H9 (cell line): Measurements from ENCODE around the gene GPR141. TPM values are rescaled to one million over a fixed set of nuclear protein-coding genes. Genes with fewer than 3 reads are reported as not detected.

Experiments
- DNase-seq: peaks from one replicate; pipeline ENCODE4 v3.0.0-alpha.2; 2017
- H2AFZ ChIP-seq: one replicate; pipeline ENCODE4 v1.6.1; 2013; ENCODE audit warnings: mild to moderate bottlenecking, low read length, control low read depth, moderate library complexity
- H2AK5ac ChIP-seq: 2 replicates; pipeline ENCODE4 v1.6.1; 2013; ENCODE audit warnings: low read length, control low read depth, mixed read lengths; ENCODE audit not compliant: insufficient read length
- H2BK120ac ChIP-seq: one replicate; pipeline ENCODE4 v1.6.1; 2013; ENCODE audit warnings: low read depth, mild to moderate bottlenecking, low read length, control low read depth, inconsistent platforms; ENCODE audit not compliant: poor library complexity, severe bottlenecking
- H2BK12ac ChIP-seq: 2 replicates; pipeline ENCODE4 v1.6.1; 2013; ENCODE audit warnings: low read length, control low read depth, mixed read lengths, low read depth; ENCODE audit not compliant: insufficient read length
- H2BK15ac ChIP-seq: 2 replicates; pipeline ENCODE4 v1.6.1; 2013; ENCODE audit warnings: low read depth, low read length, control low read depth
- H2BK20ac ChIP-seq: one replicate; pipeline ENCODE4 v1.6.1; 2013; ENCODE audit warnings: low read depth, mild to moderate bottlenecking, low read length, control low read depth, inconsistent platforms; ENCODE audit not compliant: poor library complexity, severe bottlenecking
- H2BK5ac ChIP-seq: 2 replicates; pipeline ENCODE4 v1.6.1; 2013; ENCODE audit warnings: low read length, control low read depth, mixed read lengths; ENCODE audit not compliant: insufficient read length
- H3K14ac ChIP-seq: 2 replicates; pipeline ENCODE4 v1.6.1; 2013; ENCODE audit warnings: low read length, control low read depth; ENCODE audit not compliant: insufficient read depth
- H3K18ac ChIP-seq: 2 replicates; pipeline ENCODE4 v1.6.1; 2013; ENCODE audit warnings: low read depth, mild to moderate bottlenecking, mixed read lengths, low read length, control low read depth; ENCODE audit not compliant: insufficient read length
- H3K23ac ChIP-seq: 2 replicates; pipeline ENCODE4 v1.6.1; 2013; ENCODE audit warnings: low read length, control low read depth, mixed read lengths, low read depth; ENCODE audit not compliant: insufficient read length
- H3K23me2 ChIP-seq: 2 replicates; pipeline ENCODE4 v1.6.1; 2013; ENCODE audit warnings: low read depth, mild to moderate bottlenecking, mixed read lengths, low read length, control low read depth; ENCODE audit not compliant: insufficient read length, poor library complexity, severe bottlenecking
- H3K27ac ChIP-seq: 2 replicates; pipeline ENCODE4 v1.5.1; 2013; ENCODE audit warnings: low read length, control low read depth, mixed read lengths, low read depth; ENCODE audit not compliant: insufficient read length
- H3K27me3 ChIP-seq: 2 replicates; pipeline ENCODE4 v1.6.1; 2013; ENCODE audit warnings: low read length, control low read depth, inconsistent platforms; ENCODE audit not compliant: insufficient read depth
- H3K4ac ChIP-seq: 2 replicates; pipeline ENCODE4 v1.6.1; 2013; ENCODE audit warnings: low read depth, mild to moderate bottlenecking, control low read depth, inconsistent platforms, low read length, moderate library complexity
- H3K4me1 ChIP-seq: 2 replicates; pipeline ENCODE4 v1.6.1; 2013; ENCODE audit warnings: low read length, control low read depth, inconsistent platforms; ENCODE audit not compliant: insufficient read depth
- H3K4me2 ChIP-seq: 2 replicates; pipeline ENCODE4 v1.6.1; 2013; ENCODE audit warnings: low read length, control low read depth, mixed read lengths; ENCODE audit not compliant: insufficient read length, insufficient read depth
- H3K56ac ChIP-seq: 2 replicates; pipeline ENCODE4 v1.6.1; 2013; ENCODE audit warnings: low read depth, mild to moderate bottlenecking, mixed read lengths, low read length, control low read depth; ENCODE audit not compliant: insufficient read length
- H3K79me1 ChIP-seq: 2 replicates; pipeline ENCODE4 v1.6.1; 2013; ENCODE audit warnings: low read depth, mild to moderate bottlenecking, moderate library complexity, low read length, control low read depth, inconsistent platforms; ENCODE audit not compliant: insufficient read depth, poor library complexity, severe bottlenecking
- H3K79me2 ChIP-seq: 2 replicates; pipeline ENCODE4 v1.6.1; 2013; ENCODE audit warnings: low read length, control low read depth, inconsistent platforms; ENCODE audit not compliant: insufficient read depth
- H3K9ac ChIP-seq: 2 replicates; pipeline ENCODE4 v1.6.1; 2013; ENCODE audit warnings: low read length, control low read depth, mixed read lengths; ENCODE audit not compliant: insufficient read length; ENCODE audit errors: extremely low read depth
- H3K9me3 ChIP-seq: one replicate; pipeline ENCODE4 v1.6.1; 2013; ENCODE audit warnings: low read depth, low read length, inconsistent platforms; ENCODE audit not compliant: control insufficient read depth
- H3T11ph ChIP-seq: one replicate; pipeline ENCODE4 v1.6.1; 2013; ENCODE audit warnings: mild to moderate bottlenecking, low read length, control low read depth, inconsistent platforms
- H4K20me1 ChIP-seq: one replicate; pipeline ENCODE4 v1.6.1; 2013; ENCODE audit not compliant: control insufficient read depth, insufficient read length, insufficient read depth
- H4K5ac ChIP-seq: 2 replicates; pipeline ENCODE4 v1.6.1; 2013; ENCODE audit warnings: low read depth, mild to moderate bottlenecking, mixed read lengths, low read length, control low read depth; ENCODE audit not compliant: insufficient read length
- H4K8ac ChIP-seq: replicated peaks from 2 replicates; pipeline ENCODE4 v1.6.1; 2013; ENCODE audit warnings: low read length, control low read depth, mixed read lengths, low read depth; ENCODE audit not compliant: insufficient read length
- H4K91ac ChIP-seq: 2 replicates; pipeline ENCODE4 v1.6.1; 2013; ENCODE audit warnings: low read depth, mild to moderate bottlenecking, moderate library complexity, mixed read lengths, low read length, control low read depth; ENCODE audit not compliant: insufficient read length
- H3K27ac Mint-ChIP-seq, 3 experiments: 2 replicates in 2 of 3; 3 replicates in 1 of 3; pipeline ENCODE4 v1.8.0; 2020 to 2021; ENCODE audit warnings: mixed read lengths in 3 of 3, mild to moderate bottlenecking in 1 of 3, moderate library complexity in 1 of 3
- H3K27me3 Mint-ChIP-seq: 2 replicates; pipeline ENCODE4 v1.8.0; 2021; ENCODE audit warnings: low read depth, mild to moderate bottlenecking, moderate library complexity, mixed read lengths
- H3K36me3 Mint-ChIP-seq, 3 experiments: 2 replicates in 2 of 3; 3 replicates in 1 of 3; pipeline ENCODE4 v1.8.0; 2020 to 2021; ENCODE audit warnings: low read depth in 3 of 3, mixed read lengths in 3 of 3; ENCODE audit not compliant: insufficient read depth in 1 of 3
- H3K4me1 Mint-ChIP-seq, 2 experiments: 2 replicates each; pipeline ENCODE4 v1.8.0; 2020; ENCODE audit warnings: mixed read lengths in 2 of 2
- H3K4me3 Mint-ChIP-seq, 2 experiments: 2 replicates in 1 of 2; 3 replicates in 1 of 2; pipeline ENCODE4 v1.8.0; 2020 to 2021; ENCODE audit warnings: mild to moderate bottlenecking in 2 of 2, mixed read lengths in 2 of 2, moderate library complexity in 1 of 2
- H3K9me3 Mint-ChIP-seq, 2 experiments: 2 replicates in 1 of 2; 3 replicates in 1 of 2; pipeline ENCODE4 v1.8.0; 2020; ENCODE audit warnings: mild to moderate bottlenecking in 2 of 2, mixed read lengths in 2 of 2, moderate library complexity in 1 of 2
- WGBS: extraction: QIAGEN DNeasy Blood & Tissue Kit; methylation state at CpG from one replicate; pipeline ENCODE4 v1.1.7; 2013; ENCODE audit warnings: missing lambda C conversion rate, low lambda C conversion rate, mixed read lengths; ENCODE audit not compliant: insufficient read length; ENCODE audit errors: extremely low coverage; 5-methylcytosine and 5-hydroxymethylcytosine counted together
- total RNA-seq: library from RNA; stranded (reverse); gene quantifications from 2 replicates; pipeline ENCODE4 v1.2.1, GENCODE V29; 2021
- TF ChIP-seq, protein P1 (sequence below): fragments of 200-600 bp; sonication (generic); conservative IDR thresholded peaks from 3 replicates; pipeline ENCODE4 v1.8.0; 2021; ENCODE audit warnings: antibody characterized with exemption, mild to moderate bottlenecking

The GPR141 gene
- total RNA-seq, 1 experiment from 2014 or later: 0.50 TPM

DNA sequence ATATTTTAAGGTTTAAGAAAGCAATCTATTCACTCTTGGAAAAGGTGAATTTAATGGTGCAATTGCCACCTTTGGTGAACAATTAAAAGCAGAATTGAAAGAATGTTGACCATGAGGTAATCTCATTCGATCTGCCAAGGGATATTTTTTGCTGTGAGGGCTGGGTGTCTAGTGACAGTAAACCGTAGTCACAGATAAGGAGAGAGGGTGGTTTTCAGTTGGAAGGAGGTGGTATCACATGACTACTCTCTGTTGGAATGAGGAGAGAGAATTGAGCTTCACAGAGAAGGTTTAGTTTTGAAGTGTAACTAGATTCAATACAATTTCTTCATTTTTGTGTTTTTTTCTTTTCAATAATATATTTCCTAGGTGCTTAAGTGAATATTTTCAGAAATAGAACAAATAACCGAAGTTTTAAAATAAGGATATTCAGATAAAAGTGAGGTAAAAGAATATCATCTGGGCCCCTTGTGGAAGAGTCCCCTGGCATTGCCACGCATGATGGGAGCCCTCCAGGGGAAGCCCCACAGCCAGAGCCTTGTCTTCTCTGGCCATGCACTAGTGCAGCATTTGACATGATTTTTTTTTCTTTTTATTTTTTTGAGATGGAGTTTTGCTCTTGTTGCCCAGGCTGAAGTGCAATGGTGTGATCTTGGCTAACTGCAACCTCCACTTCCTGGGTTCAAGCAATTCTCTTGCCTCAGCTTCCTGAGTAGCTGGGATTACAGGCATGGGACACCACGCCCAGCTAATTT is 73.4 kb downstream of the GPR141 start:
- Histone ChIP-seq H3K9ac (no peak overlapping the region), H2BK20ac (no peak overlapping the region), H2BK5ac (no peak overlapping the region), H3K23me2 (no peaks in the 10 kb centered on the region), H4K20me1 (no peaks in the 10 kb centered on the region), H3K4me1 (no peaks in the 10 kb centered on the region), H3K14ac (no peak overlapping the region), H3K4ac (no peak overlapping the region), H4K8ac (no peak overlapping the region), H3K18ac (no peak overlapping the region), H4K91ac (no peak overlapping the region), H3K4me2 (no peak overlapping the region), H3T11ph (no peak overlapping the region), H4K5ac (no peak overlapping the region), H3K27me3 (no peaks in the 10 kb centered on the region), H2AFZ (no peak overlapping the region), H2BK15ac (no peak overlapping the region), H2BK12ac (no peak overlapping the region), H2BK120ac (no peak overlapping the region), H3K9me3 (no peaks in the 10 kb centered on the region), H3K79me1 (no peaks in the 10 kb centered on the region), H3K23ac (no peak overlapping the region), H3K27ac (no peak overlapping the region), H3K79me2 (no peaks in the 10 kb centered on the region), H2AK5ac (no peak overlapping the region), H3K56ac (no peak overlapping the region)
- no peak for DNase-seq
- no peak overlapping the region for H3K4me3 Mint-ChIP-seq
- H3K27me3 Mint-ChIP-seq: no peaks in the 10 kb centered on the region
- no peak overlapping the region for H3K27ac Mint-ChIP-seq
- no peaks in the 10 kb centered on the region for H3K36me3 Mint-ChIP-seq
- peaks cover 0 to 3% of the 10 kb centered on the region in 2 experiments; a peak in 1 of 4 replicates for H3K4me1 Mint-ChIP-seq
- H3K9me3 Mint-ChIP-seq: no peaks in the 10 kb centered on the region
- TF ChIP-seq, protein P1, sequence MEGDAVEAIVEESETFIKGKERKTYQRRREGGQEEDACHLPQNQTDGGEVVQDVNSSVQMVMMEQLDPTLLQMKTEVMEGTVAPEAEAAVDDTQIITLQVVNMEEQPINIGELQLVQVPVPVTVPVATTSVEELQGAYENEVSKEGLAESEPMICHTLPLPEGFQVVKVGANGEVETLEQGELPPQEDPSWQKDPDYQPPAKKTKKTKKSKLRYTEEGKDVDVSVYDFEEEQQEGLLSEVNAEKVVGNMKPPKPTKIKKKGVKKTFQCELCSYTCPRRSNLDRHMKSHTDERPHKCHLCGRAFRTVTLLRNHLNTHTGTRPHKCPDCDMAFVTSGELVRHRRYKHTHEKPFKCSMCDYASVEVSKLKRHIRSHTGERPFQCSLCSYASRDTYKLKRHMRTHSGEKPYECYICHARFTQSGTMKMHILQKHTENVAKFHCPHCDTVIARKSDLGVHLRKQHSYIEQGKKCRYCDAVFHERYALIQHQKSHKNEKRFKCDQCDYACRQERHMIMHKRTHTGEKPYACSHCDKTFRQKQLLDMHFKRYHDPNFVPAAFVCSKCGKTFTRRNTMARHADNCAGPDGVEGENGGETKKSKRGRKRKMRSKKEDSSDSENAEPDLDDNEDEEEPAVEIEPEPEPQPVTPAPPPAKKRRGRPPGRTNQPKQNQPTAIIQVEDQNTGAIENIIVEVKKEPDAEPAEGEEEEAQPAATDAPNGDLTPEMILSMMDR: no peak
- WGBS: no CpG with 5 or more reads among the region's 5 CpGs
